WI38 (cell line): ENCODE measurements around the gene SAMD1.
A peak's percentile ranks its signal among the peaks of the same experiment; 100 is the strongest.

Source experiments
- H3K4me3 ChIP-seq: 2 replicates; pipeline ENCODE4 v1.5.1; 2011; ENCODE audit warnings: low read depth, mild to moderate bottlenecking, control low read depth, low read length
- TF ChIP-seq, protein P1 (sequence below): IDR thresholded peaks from 2 replicates; pipeline ENCODE4 v1.5.1; 2012; ENCODE audit warnings: low read depth, mild to moderate bottlenecking, control low read depth, low read length

Gene SAMD1

DNA sequence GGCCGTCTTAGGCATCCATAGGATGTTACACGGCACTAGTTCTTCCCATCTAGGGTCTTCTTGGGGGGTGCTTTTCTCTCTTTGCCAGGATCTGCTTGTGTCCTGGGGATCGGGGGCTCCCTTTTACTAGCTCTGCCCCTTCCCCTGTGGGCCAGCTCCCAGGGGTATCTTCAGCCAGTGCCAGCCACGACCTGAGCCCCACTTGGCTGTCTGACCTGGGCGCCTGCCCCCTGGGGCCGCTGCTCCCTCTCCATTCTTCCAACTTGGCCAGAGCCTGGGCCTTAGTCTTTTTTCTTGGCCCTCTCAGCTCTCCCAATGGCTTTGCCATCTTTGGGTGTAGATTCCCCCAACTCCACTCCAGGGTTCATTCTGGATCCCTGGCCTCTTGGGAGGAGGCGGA is 23.9 kb upstream of the SAMD1 start:
- H3K4me3 ChIP-seq, result no peak overlapping the region
- TF ChIP-seq, protein P1, sequence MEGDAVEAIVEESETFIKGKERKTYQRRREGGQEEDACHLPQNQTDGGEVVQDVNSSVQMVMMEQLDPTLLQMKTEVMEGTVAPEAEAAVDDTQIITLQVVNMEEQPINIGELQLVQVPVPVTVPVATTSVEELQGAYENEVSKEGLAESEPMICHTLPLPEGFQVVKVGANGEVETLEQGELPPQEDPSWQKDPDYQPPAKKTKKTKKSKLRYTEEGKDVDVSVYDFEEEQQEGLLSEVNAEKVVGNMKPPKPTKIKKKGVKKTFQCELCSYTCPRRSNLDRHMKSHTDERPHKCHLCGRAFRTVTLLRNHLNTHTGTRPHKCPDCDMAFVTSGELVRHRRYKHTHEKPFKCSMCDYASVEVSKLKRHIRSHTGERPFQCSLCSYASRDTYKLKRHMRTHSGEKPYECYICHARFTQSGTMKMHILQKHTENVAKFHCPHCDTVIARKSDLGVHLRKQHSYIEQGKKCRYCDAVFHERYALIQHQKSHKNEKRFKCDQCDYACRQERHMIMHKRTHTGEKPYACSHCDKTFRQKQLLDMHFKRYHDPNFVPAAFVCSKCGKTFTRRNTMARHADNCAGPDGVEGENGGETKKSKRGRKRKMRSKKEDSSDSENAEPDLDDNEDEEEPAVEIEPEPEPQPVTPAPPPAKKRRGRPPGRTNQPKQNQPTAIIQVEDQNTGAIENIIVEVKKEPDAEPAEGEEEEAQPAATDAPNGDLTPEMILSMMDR, result no peak

DNA sequence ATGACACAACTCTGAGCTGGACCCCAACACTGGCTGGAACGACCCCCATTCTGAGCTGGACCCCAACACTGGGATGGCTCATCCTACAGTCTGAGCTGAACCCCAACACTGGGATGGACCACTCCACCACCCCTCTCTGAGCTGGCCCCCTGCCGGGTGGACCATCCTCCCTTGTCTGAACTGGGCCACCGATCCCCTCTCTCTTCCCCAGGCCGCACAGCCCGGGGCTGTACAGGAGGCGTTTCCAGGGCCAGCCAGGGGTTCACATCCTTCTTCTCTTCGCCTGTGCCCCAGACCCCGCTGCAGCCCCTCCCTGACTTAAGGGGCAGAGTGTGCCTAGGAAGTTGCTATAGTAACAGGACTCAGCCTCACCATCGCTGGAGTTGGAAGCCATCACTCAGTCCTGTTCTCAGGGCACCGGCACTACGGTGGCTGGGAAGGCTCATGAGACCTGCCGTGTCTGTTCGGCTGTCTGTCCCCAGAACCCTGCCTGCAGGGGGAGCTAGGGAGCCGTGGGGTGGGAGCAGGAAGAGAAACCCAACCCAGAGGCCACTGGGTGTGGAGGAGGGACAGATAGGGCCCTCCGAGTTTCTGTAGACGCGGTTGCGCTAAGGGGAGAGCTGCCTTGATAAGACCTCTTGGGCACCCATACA is 23.3 kb upstream of the SAMD1 start:
- no peak overlapping the region for H3K4me3 ChIP-seq
- TF ChIP-seq, protein P1, result 0 out of 2 replicates have a peak, but pooled peaks have one; percentile 17

DNA sequence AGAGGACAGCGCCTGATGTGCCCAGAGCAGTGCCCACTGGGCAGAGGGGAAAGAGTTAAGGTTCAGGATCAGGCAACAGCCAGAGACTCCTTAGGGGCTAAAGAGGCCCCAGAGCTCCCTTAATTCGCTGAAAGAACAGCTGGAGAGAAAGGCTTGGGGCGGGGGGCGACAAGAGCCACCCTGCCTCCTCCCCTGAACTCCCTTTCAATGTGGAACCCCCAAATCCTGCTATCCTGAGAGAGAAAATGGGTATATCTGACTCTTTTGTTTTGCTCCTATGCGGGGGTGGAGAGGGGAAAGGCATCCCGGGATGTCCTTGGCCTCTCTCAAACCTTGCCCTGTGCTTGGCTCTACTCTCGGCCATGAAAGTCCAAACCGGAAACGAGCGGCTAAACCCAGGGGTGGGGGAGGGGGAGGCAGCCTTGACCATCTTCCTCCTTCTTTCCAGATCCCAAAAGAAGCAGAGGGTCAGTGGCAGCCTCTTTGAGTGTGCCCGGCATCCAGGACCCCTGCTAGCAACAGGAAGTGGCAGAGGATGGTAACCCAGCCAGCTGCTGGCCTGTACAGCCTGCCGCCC is 22.3 kb upstream of the SAMD1 start:
- no peak overlapping the region for H3K4me3 ChIP-seq
- TF ChIP-seq, protein P1, result no peak

DNA sequence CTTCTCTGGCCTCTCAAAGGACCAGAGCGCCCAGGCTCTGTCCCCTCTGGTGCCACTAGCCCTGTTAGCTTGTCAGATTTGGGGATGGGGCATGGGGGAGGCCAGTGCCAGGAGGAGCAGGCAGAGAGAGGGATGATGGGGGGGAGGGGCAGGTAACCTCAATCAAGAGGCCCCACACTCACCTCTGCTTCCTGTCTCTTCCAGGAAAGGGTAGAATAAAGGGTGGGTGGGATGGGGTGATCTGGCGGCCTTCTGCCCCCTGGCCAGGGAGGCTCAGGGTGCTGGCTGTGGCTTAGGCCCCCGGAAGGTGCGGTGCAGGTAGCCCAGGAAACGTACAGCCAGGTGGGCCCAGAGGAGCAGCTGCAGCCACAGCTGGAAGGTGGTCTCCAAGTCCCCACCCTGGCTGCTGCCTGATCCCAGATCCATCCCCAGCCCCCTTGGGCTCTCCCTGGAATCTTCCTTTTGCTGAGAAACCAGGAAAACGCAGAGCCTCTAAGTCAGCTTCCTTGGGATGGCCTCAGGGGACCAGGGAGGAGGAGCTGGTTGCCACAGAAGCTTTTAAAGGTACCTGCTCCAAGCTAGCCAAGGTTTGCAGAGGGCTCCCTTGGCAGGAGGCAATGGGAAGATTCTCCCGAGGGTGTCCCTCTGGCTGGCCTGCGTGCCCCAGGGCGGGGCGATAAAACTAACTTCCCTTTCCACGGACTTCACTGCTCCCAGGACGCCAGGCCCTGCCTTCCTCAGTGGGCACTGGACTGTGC is 21.7 kb upstream of the SAMD1 start:
- TF ChIP-seq, protein P1, result no peak
- H3K4me3 ChIP-seq, result no peak overlapping the region

DNA sequence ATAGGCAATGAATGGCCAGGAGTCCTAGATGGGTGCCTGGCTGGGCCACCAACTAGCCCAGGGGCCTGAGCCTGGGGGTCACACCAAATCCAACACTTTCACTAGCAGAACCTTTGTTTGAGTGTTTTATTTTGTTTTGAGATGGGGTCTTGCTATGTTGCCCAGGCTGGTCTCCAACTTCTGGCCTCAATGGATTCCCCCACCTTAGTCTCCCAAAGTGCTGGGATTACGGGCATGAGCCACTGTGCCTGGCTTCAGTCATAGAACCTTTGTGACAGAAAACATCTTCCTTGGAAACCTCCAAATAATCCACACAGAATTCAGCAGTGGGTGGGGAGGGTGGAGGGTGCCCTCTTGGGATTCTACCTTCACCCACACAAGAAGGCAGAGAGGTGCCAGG is 20.9 kb upstream of the SAMD1 start:
- TF ChIP-seq, protein P1, result no peak
- H3K4me3 ChIP-seq, result no peak overlapping the region

DNA sequence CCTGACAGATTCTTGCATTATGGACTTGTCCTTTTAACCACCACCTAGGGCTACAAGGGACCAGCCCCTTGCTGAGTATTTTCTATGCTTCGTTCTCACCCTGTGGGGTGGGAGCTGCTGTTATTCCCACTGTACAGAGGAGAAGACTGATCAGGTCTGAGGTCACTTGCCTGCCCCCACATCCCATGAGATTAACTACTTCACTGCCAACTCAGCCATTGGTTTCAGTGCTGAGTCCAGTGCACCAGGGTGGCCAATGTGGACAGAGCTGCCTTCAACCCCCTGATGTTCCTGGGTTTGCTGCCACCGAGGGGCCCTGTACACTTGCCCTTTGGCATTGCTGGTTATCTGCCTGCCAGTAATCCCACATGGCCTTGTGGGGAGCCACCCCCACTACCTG is 20.1 kb upstream of the SAMD1 start:
- TF ChIP-seq, protein P1, result no peak
- no peak overlapping the region for H3K4me3 ChIP-seq
